ENCODE data around the gene SEMA4A.
"Not testable (repeated sequence)": the region's sequence is repeated elsewhere in the genome, so short reads cannot be mapped to it uniquely, and the experiment has no call there.

Gene SEMA4A

GRCh38 chr1:156198831-156199349 lies 45.5 kb downstream of the SEMA4A start:
- DNase-seq: no peak

DNA sequence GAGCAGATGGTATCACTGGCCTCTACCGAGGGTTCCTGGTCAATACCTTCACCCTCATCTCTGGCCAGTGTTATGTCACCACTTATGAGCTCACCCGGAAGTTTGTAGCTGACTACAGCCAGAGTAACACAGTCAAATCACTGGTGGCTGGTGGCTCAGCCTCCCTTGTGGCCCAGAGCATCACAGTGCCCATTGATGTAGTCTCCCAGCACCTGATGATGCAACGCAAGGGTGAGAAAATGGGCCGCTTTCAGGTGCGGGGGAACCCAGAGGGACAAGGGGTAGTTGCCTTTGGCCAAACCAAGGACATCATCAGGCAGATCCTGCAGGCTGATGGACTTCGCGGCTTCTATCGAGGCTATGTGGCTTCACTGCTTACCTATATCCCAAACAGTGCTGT lies 46.7 kb downstream of the SEMA4A start:
- no peak for DNase-seq

DNA sequence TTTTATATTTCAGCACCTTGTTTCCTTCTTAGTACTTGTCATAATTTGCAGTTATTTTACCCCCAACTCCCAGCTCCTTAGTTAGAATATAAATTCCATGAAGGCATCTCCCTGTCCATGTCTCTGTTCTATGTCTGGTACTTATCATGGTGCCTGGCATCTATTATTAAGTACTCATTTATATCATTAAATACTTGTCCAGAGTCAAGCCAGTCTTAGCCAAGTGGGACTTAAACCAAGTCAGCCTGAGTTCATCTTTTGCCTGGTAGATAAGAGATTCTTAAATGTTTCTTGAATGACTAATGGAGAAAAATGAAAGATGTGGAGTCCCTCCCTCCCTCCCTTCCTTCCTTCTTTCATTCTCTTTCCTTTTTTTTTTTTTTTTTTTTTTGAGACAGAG lies 49.9 kb downstream of the SEMA4A start:
- DNase-seq: no peak

DNA sequence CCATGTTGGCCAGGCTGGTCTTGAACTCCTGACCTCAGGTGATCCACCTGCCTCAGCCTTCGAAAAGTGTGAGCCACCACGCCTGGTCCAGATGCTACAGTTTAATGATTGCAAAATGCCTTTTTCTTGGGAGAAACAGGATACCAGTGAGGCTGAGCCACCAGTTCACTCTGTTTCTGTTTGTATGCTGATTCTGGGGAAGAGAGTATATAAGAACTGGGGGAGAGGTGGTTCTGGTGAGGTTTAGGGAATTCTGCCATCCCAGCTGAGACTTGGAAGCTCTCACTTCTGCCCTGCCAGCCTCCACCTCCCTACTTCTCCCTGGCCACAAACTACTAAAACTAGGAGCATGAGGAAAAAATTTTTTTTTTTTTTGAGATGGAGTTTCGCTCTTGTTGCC lies 51.3 kb downstream of the SEMA4A start:
- DNase-seq: no peak

DNA sequence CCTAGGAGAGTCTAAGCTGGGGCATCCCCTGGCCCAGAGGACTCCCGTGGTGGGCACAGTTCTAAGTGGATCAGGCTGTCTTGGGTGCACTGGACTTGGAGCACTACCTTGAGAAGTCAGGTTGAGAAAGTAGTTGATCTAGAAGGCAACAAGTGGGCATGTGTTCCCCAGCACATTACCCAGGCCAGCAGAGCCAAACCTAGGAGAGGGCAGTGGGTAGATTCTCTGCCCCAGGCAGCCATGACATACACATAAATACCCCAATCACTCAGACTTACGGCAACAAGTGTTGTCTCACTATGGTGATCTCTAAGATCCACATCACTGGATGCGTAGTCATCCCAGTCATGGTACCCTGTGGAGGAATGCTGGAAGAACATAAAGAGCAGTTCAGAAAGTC lies 57.9 kb downstream of the SEMA4A start:
- no peak for DNase-seq

DNA sequence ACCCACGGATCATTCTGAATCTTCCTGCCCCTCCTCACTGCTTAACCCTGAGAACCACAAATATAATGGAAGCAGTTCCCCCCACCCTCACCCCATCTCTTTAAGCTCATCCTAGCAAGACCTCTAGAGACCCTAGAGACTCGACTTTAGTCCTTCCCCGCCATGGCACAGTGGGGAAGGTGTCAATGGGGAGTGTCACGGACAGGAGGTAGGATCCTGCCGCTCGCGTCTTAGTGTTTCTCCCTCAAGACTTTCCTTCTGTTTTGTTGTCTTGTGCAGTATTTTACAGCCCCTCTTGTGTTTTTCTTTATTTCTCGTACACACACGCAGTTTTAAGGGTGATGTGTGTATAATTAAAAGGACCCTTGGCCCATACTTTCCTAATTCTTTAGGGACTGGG lies 58.7 kb downstream of the SEMA4A start:
- no peak for DNase-seq

GRCh38 chr1:156212833-156213643 lies 59.7 kb downstream of the SEMA4A start, which contains the start of gene PMF1:
TSS of gene PMF1 (plus strand) at chr1:156213007. CDS start at chr1:156213016, 9 bp downstream.
- peak; percentile 94 for DNase-seq

- no peak for DNase-seq
These were observed 60.2 kb downstream of the SEMA4A start for GRCh38 chr1:156213644-156213966.

- no peak for DNase-seq
These were observed 60.8 kb downstream of the SEMA4A start for GRCh38 chr1:156214024-156214748.

- not testable (repeated sequence) for DNase-seq
These were observed 63.1 kb downstream of the SEMA4A start for GRCh38 chr1:156216361-156217086.

DNA sequence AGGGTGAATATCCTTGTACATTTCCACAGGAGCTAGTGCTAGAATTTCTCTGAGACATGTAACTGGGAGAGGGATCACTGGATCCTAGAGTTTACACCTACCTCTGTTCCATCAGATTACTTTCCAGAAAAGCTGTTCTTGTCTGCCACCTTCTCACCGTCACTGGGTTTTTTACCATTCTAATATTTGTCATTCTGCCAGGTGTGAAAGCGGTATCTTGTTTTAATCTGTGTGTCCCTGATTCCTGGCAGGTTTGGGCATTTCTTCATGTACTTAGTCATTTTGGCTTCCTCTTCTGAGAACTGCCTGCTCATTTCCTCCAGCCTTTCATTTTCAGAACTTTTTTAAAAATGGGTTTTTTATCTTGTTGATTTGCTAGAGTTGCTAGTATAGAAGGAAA lies 64.5 kb downstream of the SEMA4A start:
- no peak for DNase-seq

- DNase-seq: no peak
These were observed 66.8 kb downstream of the SEMA4A start for GRCh38 chr1:156220226-156220625.

GRCh38 chr1:156221986-156222692 lies 68.8 kb downstream of the SEMA4A start:
- DNase-seq: no peak

- no peak for DNase-seq
These were observed 72.3 kb downstream of the SEMA4A start for GRCh38 chr1:156225677-156226014.

DNA sequence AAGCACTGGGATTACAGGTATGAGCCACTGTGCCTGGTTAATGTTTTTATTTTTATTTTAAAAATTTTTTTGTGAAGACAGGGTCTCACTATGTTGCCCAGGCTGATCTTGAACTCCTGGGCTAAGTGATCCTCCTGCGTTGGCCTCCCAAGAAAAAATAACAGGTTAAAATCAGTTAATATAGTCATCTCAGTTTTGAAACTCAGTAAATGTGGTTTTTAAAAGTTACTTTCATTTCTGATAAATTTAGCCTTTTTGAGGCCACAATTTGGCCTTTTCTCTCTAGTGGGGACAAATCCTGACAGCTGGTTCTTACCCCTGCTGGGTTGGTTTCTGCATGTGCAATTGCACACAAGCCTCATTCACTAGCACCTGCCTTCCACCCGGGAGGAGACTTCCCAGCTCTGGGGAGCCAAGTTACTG lies 72.7 kb downstream of the SEMA4A start:
- DNase-seq: no peak

DNA sequence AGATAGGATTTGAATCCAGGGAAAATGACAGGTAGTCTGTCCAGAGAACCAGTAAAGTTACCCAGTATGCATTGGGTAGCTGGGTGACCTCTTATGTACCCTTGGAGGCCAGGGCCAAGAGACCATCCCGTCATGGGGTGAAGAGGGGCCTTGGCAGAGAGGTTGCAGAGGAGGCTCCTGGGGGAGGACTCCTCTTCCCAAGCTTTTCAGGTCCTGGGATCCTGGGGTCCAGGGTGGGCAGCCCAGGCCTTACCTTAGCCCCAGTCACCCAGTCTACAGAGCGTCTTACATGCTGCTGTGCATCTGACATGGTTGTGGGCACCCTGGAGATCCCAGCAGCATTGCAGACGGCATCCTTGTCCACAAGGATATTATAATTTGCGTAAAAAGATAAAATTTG lies 73.4 kb downstream of the SEMA4A start:
- no peak for DNase-seq
